ENCODE measurements around the gene KSR2.
A peak's percentile ranks its signal among the peaks of the same experiment; 100 is the strongest.

The KSR2 gene

GRCh38 chr12:117513353-117513752 is 455.4 kb downstream of the KSR2 start:
- TF ChIP-seq CTCF (conservative IDR thresholded peaks at IDR 0.05; ENCODE audit: low read length), result no peak
- no peak overlapping the region for H3K4me3 ChIP-seq (ENCODE audit: low read length)
- no peak for DNase-seq (ENCODE audit: low read depth)

- no peak overlapping the region for H3K4me3 ChIP-seq (ENCODE audit: low read length)
- TF ChIP-seq CTCF (conservative IDR thresholded peaks at IDR 0.05; ENCODE audit: low read length), result no peak
- DNase-seq (ENCODE audit: low read depth), result no peak
These were observed 460.3 kb downstream of the KSR2 start for GRCh38 chr12:117508468-117508867.

- DNase-seq (ENCODE audit: low read depth), result no peak
- H3K4me3 ChIP-seq (ENCODE audit: low read length), result no peak overlapping the region
- no peak for TF ChIP-seq CTCF (conservative IDR thresholded peaks at IDR 0.05; ENCODE audit: low read length)
These were observed 461.2 kb downstream of the KSR2 start for GRCh38 chr12:117507548-117507947.

GRCh38 chr12:117506333-117506732 is 462.5 kb downstream of the KSR2 start:
- no peak overlapping the region for H3K4me3 ChIP-seq (ENCODE audit: low read length)
- TF ChIP-seq CTCF (conservative IDR thresholded peaks at IDR 0.05; ENCODE audit: low read length), result no peak
- no peak for DNase-seq (ENCODE audit: low read depth)

GRCh38 chr12:117502633-117503032 is 466.2 kb downstream of the KSR2 start:
- DNase-seq (ENCODE audit: low read depth), result no peak
- TF ChIP-seq CTCF (conservative IDR thresholded peaks at IDR 0.05; ENCODE audit: low read length), result no peak
- H3K4me3 ChIP-seq (ENCODE audit: low read length), result no peak overlapping the region

GRCh38 chr12:117502233-117502632 is 466.6 kb downstream of the KSR2 start:
- no peak overlapping the region for H3K4me3 ChIP-seq (ENCODE audit: low read length)
- no peak for DNase-seq (ENCODE audit: low read depth)
- TF ChIP-seq CTCF (conservative IDR thresholded peaks at IDR 0.05; ENCODE audit: low read length), result no peak

GRCh38 chr12:117501076-117501869 is 467.5 kb downstream of the KSR2 start:
- H3K4me3 ChIP-seq (ENCODE audit: low read length), result no peak overlapping the region
- peak; percentile 41 for DNase-seq (ENCODE audit: low read depth)
- no peak for TF ChIP-seq CTCF (conservative IDR thresholded peaks at IDR 0.05; ENCODE audit: low read length)
